ENCODE data around the gene OSBPL10. TPM values are rescaled to one million over a fixed set of nuclear protein-coding genes. Genes with fewer than 3 reads are reported as not detected.

The OSBPL10 gene
- total RNA-seq, 1 donor from 2014 or later: 20.5 TPM

DNA sequence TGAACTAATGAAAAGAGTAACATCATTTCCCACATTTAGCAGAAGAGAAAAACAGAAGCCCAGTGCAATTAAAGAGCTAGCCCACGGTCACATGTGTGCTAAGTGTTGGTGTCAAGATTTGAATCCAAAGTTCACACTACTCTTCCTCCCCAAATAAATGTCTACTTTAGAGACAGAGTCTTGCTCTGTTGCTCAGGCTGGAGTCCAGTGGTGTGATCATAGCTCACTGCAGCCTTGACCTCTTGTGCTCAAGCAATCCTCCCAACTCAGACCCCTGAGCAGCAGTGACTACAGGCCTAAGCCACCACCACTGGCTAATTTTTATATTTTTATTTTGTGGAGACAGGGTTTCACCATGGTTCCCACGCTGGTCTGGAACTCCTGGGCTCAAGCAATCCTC, 4.8 kb downstream of the OSBPL10 start:
- no peak for FAIRE-seq
- no peaks in the 10 kb centered on the region for H3K36me3 ChIP-seq (ENCODE audit: control insufficient read depth, insufficient read depth, low read length)

GRCh38 chr3:31974964-31975363, 6.1 kb downstream of the OSBPL10 start:
- H3K36me3 ChIP-seq (ENCODE audit: control insufficient read depth, insufficient read depth, low read length): no peaks in the 10 kb centered on the region
- TF ChIP-seq, protein P1, sequence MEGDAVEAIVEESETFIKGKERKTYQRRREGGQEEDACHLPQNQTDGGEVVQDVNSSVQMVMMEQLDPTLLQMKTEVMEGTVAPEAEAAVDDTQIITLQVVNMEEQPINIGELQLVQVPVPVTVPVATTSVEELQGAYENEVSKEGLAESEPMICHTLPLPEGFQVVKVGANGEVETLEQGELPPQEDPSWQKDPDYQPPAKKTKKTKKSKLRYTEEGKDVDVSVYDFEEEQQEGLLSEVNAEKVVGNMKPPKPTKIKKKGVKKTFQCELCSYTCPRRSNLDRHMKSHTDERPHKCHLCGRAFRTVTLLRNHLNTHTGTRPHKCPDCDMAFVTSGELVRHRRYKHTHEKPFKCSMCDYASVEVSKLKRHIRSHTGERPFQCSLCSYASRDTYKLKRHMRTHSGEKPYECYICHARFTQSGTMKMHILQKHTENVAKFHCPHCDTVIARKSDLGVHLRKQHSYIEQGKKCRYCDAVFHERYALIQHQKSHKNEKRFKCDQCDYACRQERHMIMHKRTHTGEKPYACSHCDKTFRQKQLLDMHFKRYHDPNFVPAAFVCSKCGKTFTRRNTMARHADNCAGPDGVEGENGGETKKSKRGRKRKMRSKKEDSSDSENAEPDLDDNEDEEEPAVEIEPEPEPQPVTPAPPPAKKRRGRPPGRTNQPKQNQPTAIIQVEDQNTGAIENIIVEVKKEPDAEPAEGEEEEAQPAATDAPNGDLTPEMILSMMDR (IDR thresholded peaks at IDR 0.05; ENCODE audit: insufficient read depth, low read length, severe bottlenecking): no peak
- DNase-seq (ENCODE audit: low read depth): no peak
- H3K27me3 ChIP-seq (ENCODE audit: control insufficient read depth, insufficient read depth, low read length): no peaks in the 10 kb centered on the region
- no peak overlapping the region for H3K4me3 ChIP-seq (ENCODE audit: low read depth, low read length)
- FAIRE-seq: no peak

More for the DNA sequence above, 4.8 kb downstream of the OSBPL10 start:
- TF ChIP-seq, protein P1 (IDR thresholded peaks at IDR 0.05; ENCODE audit: insufficient read depth, low read length, severe bottlenecking): no peak
- Histone ChIP-seq H3K4me3 (ENCODE audit: low read depth, low read length) (no peak overlapping the region), H3K27me3 (ENCODE audit: control insufficient read depth, insufficient read depth, low read length) (no peaks in the 10 kb centered on the region)
- DNase-seq (ENCODE audit: low read depth): no peak

DNA sequence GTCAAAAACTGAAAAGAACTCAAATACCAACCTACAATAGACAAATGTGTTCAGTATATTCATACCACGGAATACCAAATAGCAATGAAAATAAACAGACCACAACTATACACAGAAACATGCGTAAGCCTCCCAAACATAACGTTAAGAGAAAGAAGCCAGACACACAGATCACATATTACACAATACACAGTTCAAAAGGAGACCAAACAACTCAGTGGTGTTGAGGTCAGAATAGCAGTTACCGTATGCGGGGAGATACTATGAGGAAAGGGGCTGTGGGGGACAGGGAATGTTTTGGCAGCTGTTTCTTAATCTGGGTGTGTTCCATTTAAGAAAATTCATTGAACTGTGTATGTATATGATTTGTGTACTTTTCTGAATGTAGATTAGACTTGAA, 6.6 kb downstream of the OSBPL10 start:
- FAIRE-seq (no peak), DNase-seq (ENCODE audit: low read depth) (no peak)
- Histone ChIP-seq H3K4me3 (ENCODE audit: low read depth, low read length) (no peak overlapping the region), H3K27me3 (ENCODE audit: control insufficient read depth, insufficient read depth, low read length) (no peaks in the 10 kb centered on the region), H3K36me3 (ENCODE audit: control insufficient read depth, insufficient read depth, low read length) (no peaks in the 10 kb centered on the region)
- TF ChIP-seq, protein P1 (IDR thresholded peaks at IDR 0.05; ENCODE audit: insufficient read depth, low read length, severe bottlenecking): no peak

DNA sequence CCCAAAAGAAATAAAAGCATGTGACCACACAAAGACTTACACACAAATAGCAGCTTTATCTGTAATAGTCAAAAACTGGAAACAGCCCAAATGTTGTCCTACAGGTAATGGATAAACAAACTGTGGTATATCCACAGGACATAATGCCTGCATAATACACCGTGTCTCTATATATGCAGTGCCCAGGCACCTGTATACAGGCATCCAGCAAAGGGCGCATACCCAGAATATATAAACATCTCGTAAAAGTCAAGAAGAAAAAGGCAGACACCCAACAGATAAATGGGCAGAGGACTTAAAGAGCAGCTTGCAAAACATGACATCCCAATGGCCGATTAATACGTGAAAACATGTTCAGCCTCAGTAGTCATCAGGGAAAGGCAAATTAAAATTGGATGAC, 7.2 kb downstream of the OSBPL10 start:
- FAIRE-seq: no peak
- Histone ChIP-seq H3K36me3 (ENCODE audit: control insufficient read depth, insufficient read depth, low read length) (no peaks in the 10 kb centered on the region), H3K27me3 (ENCODE audit: control insufficient read depth, insufficient read depth, low read length) (no peaks in the 10 kb centered on the region), H3K4me3 (ENCODE audit: low read depth, low read length) (no peak overlapping the region)
- no peak for DNase-seq (ENCODE audit: low read depth)
- TF ChIP-seq, protein P1 (IDR thresholded peaks at IDR 0.05; ENCODE audit: insufficient read depth, low read length, severe bottlenecking): no peak

DNA sequence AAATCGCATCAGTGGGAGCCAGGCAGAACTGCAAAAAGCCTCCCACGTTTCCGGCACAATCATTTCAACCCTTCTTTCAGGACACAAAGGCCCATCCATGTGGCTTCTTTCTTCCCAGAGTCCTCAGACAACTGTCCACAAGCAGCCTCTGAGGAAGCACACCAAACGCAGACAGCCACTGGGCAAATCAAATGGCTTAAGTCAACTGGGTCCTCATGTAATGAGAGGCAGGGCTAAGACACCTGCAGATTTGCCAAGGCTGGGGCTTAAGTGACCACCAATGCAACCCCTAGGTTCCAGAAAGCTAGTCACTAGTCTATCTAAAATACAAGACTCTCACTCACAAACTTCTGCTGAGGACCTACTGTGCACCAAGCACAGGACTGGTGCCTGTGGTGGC, 8.0 kb downstream of the OSBPL10 start:
- Histone ChIP-seq H3K27me3 (ENCODE audit: control insufficient read depth, insufficient read depth, low read length) (no peaks in the 10 kb centered on the region), H3K4me3 (ENCODE audit: low read depth, low read length) (no peak overlapping the region), H3K36me3 (ENCODE audit: control insufficient read depth, insufficient read depth, low read length) (no peaks in the 10 kb centered on the region)
- FAIRE-seq (no peak), DNase-seq (ENCODE audit: low read depth) (no peak)
- TF ChIP-seq, protein P1 (IDR thresholded peaks at IDR 0.05; ENCODE audit: insufficient read depth, low read length, severe bottlenecking): no peak

- TF ChIP-seq, protein P1 (IDR thresholded peaks at IDR 0.05; ENCODE audit: insufficient read depth, low read length, severe bottlenecking): no peak
- no peak overlapping the region for H3K4me3 ChIP-seq (ENCODE audit: low read depth, low read length)
- H3K36me3 ChIP-seq (ENCODE audit: control insufficient read depth, insufficient read depth, low read length): no peaks in the 10 kb centered on the region
- no peaks in the 10 kb centered on the region for H3K27me3 ChIP-seq (ENCODE audit: control insufficient read depth, insufficient read depth, low read length)
- FAIRE-seq: no peak
- DNase-seq (ENCODE audit: low read depth): no peak
Observed at GRCh38 chr3:31971607-31972006, 9.5 kb downstream of the OSBPL10 start.
